Stimulated activated CD4-positive, alpha-beta T cell treated with anti-CD3 and anti-CD28 coated beads, Interleukin-15, amount 100 ng/mL, for 24 hours (primary cell): ENCODE measurements around the gene ZNRF4.

Source experiments
- DNase-seq: peaks from one replicate; pipeline ENCODE4 v3.0.0-alpha.2; 2020

ZNRF4 gene

DNA sequence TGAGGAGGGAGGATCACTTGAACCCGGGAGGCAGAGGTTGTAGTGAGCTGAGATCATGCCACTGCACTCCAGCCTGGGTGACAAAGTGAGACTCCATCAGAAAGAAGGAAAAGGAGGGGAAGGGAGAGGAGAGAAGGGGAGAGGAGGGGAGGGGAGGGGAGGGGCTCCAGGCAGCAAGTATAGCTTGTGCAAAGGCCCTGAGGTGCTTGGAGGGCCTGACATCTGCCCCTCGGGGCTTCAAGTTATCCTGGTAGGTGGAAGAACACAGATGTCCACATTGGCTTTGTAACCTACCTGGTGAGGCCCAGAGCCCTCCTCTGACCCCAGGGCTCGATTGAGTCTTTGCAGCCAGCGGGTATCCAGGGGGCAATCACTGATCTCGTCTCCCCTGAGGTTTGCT lies 11.5 kb upstream of the ZNRF4 start:
- no peak for DNase-seq

DNA sequence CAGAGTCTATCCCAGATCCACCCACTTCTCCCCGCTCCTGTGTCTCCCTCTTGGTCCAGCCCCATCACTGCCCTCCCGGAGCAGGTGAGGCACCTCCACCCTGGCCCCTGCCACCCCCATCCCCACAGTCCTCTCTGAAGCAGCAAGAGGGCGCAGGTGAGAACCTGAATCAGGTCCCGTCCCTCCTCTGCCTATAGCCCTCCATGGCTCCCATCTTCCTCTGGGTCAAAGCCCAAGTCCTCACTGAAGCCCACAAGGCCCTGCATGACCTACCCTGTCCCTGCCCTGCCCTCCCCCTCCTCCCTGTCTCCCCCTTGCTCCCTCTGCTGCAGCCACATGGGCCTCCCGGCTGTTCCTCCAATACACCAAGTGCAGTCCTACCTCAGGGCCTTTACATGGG lies 10.8 kb upstream of the ZNRF4 start:
- no peak for DNase-seq

DNA sequence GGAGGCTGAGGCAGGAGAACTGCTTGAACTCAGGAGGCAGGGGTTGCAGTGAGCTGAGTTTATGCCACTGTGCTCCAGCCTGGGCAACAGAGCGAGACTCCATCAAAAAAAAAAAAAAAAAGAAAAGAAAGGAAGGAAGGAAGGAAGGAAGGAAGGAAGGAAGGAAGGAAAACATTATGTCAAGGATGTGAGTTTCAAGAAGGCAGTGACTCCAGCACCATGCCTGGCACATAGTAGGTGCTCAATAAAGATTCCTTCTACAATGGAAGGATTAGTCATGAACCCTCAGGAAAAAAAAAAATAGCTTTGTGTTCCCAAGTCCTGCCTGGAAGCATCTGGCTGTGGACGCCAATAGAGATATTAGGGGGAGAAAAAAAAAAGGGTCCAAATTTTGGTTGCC lies 10.1 kb upstream of the ZNRF4 start:
- no peak for DNase-seq

DNA sequence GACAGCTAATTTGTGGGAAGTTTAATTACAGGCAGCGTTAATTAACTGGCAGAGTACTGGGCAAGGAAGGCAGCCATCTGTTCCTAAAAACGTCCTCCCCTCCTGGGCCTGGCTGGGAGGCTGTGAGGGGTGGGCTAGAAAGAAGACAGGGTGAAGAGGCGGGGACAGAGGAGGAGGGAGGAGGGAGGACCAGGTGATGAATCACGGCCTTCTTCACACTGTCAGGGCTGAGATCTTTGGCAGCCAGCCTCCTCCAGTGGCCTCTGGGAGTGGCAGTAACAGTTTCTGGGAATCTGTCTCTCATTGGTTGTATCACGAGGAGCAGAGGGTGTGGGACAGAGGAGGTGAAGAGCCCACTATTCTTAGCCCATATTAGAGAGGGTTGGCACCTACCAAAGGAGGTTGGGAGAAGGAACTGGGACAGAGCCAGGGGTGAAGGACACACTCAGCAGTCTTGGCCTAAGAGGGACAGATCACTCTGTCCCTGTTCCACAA lies 9.6 kb upstream of the ZNRF4 start:
- no peak for DNase-seq

DNA sequence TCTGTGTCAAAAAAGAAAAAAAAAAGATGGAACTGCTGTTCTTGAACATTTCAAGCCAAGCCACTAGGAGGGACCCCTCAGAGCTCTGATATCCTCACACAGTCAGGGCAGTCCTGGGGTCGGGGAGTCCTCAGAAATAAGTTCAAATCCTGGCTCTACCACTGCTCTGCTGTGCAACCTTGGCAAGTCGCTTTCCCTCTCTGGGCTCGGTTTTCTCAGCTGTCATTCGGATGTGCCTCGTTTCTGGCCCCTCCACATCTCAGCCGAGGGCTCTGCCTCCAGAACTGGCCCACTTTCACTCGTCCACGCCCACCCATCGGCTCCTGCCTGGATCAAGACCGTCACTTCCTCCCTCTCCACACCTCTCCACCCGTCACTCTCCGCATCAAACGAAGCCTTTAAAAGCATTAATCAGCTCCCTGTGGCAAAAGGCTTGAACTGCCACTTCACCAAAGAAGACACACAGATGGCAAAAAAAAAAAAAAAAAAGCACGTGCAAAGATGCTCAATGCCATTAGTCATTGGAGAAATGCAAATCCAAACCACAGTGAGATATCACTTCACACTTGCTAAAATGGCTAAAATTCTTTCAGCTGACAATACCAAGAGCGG lies 7.4 kb upstream of the ZNRF4 start:
- DNase-seq = no peak

DNA sequence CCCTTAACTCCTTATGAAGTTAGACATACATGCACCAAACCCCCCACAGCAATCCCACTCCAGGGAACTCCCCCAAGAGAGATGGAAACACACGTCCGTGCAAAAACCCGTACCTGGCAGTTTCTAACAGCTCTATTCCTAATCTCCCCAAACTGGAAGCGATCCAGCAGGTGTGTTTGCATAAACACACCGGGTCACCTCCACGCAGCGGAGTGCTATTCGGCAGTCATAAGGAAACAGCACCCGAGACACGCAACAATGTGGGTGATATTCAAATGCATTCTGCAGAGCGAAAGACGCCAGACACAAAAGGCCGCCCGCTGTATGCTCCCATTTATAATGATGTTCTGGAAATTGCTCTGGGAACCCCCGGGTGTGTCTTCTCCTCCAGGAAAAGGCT lies 6.8 kb upstream of the ZNRF4 start:
- no peak for DNase-seq

DNA sequence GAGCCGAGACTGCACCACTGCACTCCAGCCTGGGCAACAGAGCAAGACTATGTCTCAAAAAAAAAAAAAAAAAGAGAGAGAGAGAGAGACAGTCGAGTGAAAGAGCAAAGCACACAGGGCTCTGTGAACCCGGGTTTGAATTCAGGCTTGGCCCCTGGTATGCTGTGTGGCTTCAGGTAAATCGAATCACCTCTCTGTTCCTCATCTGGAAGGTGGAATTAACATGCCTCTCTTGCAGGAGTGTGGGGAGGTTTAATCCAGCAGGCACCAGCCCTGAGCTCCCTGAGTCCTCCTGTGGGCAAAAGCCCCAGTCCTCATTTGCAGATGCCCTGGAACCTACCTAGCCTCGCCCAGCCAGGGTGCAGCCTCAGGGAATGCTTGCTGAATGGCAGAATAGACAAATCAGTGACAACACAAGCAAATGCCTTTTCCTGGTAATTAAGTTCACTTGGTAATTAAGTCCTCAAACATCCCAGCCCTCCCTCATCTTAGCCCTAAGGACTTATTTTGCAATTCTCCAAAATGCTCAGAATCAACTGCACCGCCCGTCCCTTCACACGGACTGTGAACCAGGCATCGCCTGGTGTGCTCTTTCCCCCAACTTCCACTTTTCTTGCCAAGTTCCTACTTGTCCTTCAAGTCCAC lies 4.6 kb upstream of the ZNRF4 start:
- no peak for DNase-seq

DNA sequence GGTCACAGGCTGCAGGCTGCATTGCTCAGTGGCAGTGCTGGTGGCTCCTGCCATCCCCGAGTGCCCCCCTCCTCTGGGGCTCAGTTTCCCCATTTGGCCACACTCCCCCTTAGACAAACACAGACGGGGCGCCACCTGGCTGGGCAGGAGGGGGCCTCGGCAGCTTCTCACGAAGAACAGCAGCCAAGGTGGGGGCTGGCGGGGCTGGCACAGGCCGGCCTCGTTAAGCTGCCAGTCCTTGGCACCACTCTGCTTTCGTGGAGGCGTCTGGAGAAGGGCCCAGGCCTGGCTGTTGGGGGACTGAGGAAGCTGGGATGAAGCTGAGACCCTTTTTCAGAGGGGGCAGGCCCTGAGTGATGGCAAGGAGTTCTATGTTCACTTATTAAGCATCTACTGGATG lies 3.7 kb upstream of the ZNRF4 start:
- no peak for DNase-seq

DNA sequence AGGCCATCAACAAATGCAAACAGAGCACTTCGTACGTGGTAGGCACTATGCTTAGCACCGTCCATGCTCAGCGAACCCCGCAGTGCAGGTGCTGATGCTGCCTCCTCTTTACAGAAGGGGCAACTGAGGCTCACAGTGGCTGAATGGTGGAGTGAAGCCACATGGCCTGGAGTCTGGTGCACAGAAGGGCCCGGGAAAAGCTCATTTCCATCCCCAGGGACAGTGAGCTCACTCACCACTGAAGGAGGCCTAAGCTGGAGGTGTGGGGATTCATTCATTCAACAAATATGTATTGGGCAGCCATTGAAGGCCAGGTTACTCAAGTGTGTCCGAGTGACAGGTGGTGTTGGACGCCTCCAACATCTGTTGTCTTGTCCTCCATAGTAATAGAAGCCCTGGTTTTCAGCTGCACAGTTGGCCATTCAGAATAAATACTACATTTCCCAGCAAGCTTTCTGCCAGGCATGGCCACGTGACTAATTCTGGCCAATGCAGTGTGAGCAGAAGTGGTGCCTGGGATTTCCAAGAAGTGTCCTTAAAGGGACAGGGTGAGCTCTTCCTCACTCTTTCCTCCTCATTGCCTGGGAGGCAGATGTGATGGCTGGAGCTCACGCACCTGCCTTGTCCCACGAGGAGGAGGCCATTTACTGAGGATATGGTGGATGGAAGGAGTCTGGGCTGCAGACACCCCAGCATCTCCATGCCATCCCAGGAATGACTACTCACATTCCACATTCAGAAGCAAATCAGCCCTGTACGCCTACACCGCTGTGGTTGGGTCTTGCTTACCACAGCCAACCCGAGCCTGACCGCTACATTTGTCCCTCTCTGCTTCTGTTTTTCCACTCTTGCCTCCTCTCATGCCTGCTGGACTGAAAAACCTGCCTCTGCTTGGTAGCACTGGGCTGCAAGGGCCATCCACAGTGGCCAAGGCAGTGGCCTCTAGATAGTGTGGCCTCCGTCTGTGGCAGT lies 2.3 kb upstream of the ZNRF4 start:
- no peak for DNase-seq

DNA sequence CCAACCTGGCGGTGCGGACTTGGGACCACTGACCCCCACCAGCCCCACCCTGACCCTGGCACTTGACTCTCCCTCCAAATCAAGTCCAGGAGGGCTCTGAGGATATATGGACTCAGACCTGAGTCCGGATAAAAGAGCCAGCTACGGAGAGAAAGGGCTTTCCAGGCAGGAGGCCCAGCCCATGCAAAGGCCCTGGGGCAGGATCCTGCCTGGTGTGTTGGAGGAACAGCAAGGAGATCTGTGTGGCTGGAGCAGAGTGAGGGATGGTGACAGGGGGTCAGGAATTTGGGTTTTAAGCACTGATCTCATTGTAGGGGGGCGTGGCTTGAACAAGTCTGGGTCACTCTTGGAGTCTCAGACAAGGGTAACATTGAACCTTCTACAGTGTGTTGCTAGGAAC lies 474 bp upstream of the ZNRF4 start:
- DNase-seq = no peak

DNA sequence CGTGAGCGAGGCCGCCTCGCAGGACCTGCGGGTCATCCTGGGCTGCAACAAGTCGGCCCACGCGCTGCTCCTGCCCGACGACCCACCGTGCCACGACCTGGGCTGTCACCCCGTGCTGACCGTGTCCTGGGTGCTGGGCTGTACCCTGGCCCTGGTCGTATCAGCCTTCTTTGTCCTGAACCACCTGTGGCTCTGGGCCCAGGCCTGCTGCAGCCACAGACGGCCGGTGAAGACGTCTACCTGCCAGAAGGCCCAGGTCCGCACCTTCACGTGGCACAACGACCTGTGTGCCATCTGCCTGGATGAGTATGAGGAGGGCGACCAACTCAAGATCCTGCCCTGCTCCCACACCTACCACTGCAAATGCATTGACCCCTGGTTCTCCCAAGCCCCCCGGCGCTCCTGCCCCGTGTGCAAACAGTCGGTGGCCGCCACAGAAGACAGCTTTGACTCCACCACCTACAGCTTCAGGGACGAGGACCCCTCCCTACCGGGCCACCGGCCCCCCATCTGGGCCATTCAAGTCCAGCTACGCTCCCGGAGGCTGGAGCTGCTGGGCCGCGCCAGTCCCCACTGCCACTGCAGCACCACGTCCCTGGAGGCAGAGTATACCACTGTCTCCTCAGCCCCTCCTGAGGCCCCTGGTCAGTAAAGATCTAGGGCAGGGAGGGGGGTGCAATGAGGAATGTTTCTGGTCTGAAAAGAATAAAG lies 1.1 kb downstream of the ZNRF4 start:
- DNase-seq = no peak

DNA sequence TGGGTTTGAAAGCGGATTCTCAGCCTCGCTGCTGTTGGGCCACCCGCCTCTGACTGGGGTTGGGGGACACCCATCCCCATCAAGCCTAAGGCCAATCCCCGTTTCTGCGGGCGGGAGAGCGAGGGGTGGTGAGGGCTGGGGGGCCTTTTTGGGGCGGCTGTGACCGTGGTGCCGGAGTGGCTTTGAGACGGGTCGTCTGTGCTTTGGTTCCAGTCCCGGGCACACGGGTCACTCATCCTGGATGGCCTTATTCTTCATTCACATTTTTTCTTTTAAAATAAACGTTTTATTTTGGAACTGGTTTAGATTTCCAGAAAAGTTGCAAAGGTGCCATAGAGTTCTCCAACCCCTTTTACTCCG lies 1.6 kb downstream of the ZNRF4 start:
- DNase-seq = no peak

DNA sequence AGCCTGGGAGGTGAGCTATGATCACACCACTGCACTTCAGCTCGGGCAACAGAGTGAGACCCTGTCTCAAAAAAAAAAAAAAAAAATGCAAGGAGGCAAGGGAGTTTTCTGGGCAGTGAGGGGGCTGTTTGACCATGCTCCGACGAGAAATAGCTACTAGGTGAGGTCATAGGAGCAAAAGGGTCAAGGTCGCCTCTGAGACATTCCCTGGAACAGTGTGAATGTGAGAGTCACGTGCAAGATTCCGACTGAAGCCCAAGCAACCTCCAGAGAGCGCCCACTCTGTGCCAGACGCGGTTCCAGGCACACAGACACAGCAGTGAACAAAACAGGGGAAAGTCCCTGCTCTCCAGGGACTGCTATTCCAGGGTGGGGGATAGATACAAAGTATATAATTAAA lies 2.5 kb downstream of the ZNRF4 start:
- no peak for DNase-seq

DNA sequence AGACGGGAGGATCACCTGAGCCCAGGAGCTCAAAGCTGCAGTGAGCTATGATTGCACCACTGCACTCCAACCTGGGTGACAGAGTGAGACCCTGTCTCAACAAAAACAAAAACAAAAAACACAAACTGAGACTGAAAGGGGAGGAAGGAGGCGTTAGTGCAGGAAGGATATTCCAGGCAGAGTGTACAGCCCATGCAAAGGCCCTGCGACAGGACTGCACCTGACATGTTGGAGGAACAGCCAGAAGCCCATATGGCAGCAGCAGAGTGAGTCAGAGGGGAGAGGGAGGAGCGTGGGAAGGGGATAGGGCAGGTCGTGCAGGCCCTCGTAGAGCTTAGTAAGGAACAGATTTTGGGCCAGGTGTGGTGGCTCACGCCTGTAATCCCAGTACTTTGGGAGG lies 3.2 kb downstream of the ZNRF4 start:
- no peak for DNase-seq

DNA sequence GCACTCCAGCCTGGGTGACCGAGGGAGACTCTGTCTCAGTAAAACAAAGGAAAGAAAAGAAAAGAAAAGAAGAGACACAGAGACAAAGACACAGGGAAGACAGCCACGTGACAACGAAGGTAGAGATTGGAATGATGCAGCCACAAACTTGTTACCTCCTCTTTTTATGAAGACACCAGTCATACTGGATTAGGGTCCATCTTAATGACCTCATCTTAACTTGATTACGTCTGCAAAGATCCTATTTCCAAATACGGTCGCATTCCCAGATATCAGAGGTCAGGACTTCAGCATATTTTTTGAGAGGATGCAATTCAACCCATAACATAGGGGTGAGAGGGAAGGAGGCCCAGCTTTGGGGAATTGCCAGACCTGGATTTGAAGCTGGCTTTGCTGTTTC lies 4.1 kb downstream of the ZNRF4 start:
- no peak for DNase-seq

DNA sequence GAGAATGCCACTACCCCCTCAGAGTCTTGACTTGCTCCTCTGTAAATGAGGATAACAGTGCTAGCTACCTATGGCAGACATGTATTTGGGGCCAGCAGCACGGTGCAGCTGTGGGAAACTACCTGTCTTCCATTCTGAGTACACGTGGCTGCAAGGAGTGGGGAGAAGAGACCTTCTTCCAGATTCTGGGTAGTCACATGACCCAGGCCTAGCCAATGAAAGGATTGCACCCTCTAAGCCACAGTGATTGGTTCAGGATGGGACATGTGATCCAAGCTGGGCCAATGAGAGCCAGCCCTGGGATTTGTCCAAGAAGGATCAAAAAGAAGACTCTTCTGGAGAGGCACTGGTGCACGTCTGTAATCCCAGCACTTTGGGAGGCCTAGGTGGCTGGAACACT lies 5.5 kb downstream of the ZNRF4 start:
- DNase-seq = no peak

DNA sequence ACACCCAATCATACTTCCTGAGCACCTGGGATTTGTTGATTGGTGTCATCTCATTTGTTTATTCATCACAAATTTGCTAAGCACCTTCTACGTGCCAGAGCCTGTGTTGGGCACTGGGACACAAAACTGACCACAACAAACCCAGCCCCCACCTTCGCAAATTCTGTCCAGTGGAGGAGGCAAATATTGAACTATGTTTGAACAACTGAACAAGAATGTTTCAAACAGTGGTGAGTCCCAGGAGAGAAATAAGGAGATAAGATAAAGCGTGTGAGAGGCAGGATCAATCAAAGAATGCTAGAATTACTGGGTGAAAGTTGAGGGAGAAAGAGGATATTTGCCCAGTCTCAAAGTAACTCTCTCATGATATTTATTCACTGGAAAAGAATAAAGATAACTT lies 8.7 kb downstream of the ZNRF4 start:
- DNase-seq = no peak

DNA sequence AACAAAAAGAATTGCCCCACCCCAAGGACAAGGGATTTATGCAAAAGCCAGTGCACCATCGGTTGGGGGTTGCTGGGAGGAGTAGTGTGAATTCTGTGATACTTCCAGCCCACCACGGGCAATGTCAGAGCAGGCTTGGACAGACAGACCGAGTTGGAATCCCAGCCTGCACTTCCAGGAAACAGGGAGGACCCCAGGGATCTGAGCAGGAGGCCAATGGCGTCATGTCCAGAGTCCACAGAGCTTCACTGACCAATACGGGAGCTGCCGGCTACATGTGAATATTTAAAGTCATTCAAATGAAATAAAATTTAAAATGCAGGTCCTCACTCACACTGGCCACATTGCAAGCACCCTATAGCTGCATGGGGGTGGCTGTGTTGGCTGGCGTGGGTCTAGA lies 10.9 kb downstream of the ZNRF4 start:
- DNase-seq = no peak

DNA sequence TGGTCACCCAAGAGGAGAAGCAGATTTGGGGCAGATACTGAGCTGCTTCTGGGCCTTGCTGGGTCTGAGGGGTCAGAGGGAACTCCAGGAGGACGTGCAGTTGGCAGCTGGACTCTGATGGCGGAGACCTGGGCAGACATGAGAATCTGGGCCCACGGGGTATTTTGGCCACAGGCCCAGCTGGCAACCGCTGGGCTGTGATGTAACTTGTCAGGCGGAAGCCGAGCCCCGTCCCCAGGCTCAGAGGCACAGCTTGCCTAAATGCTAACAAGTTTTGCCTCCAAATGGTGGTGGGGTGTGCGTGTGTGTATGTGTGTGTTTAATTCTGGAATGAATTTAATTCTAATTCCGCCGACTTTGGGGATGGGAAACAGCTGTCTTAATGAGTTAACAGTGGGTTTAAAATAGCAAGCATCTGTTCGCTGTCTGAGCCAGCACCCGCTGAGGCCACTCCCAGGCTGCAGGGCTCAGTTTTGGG lies 11.6 kb downstream of the ZNRF4 start:
- no peak for DNase-seq

DNA sequence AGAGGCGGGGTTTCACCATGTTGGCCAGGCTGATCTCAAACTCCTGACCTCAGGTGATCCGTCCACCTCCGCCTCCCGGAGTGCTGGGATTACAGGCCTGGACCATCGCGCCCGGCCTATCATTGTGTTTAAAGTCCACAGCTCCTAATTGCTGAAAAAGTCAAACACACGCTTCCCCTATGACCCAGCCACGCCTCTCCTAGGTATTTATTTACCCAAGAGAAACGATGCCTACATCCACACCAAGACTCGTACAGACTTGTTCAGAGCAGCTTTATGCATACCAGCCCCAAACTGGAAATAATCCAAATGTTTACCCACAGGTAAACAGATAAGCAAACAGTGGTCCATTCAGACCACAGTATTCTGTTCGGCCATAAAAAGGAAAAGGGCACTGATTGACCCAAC lies 15.1 kb downstream of the ZNRF4 start:
- no peak for DNase-seq

DNA sequence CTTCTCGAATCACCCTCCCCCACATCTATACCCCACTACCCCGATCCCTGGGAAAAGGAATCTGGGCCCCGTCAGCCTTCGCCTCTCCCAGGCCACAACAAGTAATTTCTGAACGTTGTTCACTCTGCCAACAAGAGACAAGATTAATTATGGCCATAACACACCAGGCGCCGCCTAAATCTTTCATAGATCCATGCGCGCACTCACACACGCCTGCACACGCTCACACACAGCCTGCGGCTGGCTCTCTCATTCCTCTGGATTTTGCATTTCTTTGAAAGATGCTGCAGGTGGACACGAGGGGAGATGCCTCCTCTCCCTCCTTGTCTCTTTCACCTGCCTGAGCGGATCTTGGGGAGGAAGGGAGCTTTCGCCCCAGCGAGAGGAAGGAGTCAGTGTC lies 17.1 kb downstream of the ZNRF4 start:
- no peak for DNase-seq

DNA sequence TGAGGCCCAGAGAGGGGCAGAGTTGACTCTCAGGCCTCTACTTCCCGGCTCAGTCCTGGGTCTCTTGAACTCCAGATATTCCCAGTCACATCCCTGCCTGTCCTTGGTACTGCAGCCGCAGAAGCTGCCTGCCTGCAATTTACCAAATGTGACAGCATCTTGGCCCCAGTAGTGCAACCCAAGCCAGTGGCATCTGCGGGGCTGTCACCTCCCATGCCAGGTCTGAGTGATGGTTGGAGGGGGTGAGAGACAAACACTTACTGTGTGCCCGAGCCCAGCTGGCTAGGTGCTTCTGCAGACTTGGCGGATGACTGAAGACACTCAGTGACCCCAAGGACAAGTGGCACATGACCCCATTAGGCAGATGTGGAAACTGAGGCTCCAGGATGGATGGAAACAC lies 18.4 kb downstream of the ZNRF4 start:
- no peak for DNase-seq
